GM12878 (cell line): ENCODE data around the gene ABR. TPM values are rescaled to one million over a fixed set of nuclear protein-coding genes. Genes with fewer than 3 reads are reported as not detected.

ENCODE experiments used
- ATF7 ChIP-seq: fragments of 450-650 bp; IDR thresholded peaks from 2 replicates; pipeline ENCODE4 v1.6.1; 2016; ENCODE audit warnings: low read depth, mild to moderate bottlenecking
- BACH1 ChIP-seq: fragments of 450-650 bp; IDR thresholded peaks from 2 replicates; pipeline ENCODE4 v1.6.1; 2017; ENCODE audit warnings: mild to moderate bottlenecking, borderline replicate concordance
- EED ChIP-seq: sonication (generic); IDR thresholded peaks from 2 replicates; pipeline ENCODE4 v1.6.1; 2016; ENCODE audit warnings: antibody characterized with exemption, low read depth
- ETV6 ChIP-seq, 2 experiments: fragments of 450-650 bp in 1 of 2; IDR thresholded peaks in 1 of 2; conservative IDR thresholded peaks in 1 of 2; 2 replicates each; pipeline ENCODE4 v1.6.1; 2014; ENCODE audit warnings: antibody characterized with exemption in 1 of 2, borderline replicate concordance in 1 of 2, low read depth in 1 of 2, mild to moderate bottlenecking in 1 of 2, moderate library complexity in 1 of 2
- FOS ChIP-seq: IDR thresholded peaks from 3 replicates; pipeline ENCODE4 v1.6.1; 2011; ENCODE audit warnings: borderline replicate concordance; ENCODE audit not compliant: insufficient read length; ENCODE audit errors: extremely low read depth
- HCFC1 ChIP-seq: fragments of 150-350 bp; IDR thresholded peaks from 2 replicates; pipeline ENCODE4 v1.6.1; 2014; ENCODE audit warnings: low read length
- MXI1 ChIP-seq: fragments of 150-350 bp; IDR thresholded peaks from 2 replicates; pipeline ENCODE4 v1.6.1; 2011; ENCODE audit warnings: low read depth, mild to moderate bottlenecking, inconsistent platforms, low read length, improper control_type of control experiment
- NR2C2 ChIP-seq: IDR thresholded peaks from 2 replicates; pipeline ENCODE4 v1.6.1; 2011; ENCODE audit warnings: borderline replicate concordance, low read depth; ENCODE audit not compliant: control insufficient read depth, insufficient read length
- POLR2A ChIP-seq: IDR thresholded peaks from 2 replicates; pipeline ENCODE4 v1.6.1; 2011; ENCODE audit warnings: low read depth, mild to moderate bottlenecking, low read length
- POU2F2 ChIP-seq: IDR thresholded peaks from 3 replicates; pipeline ENCODE4 v1.6.1; 2011; ENCODE audit warnings: low read depth, mild to moderate bottlenecking, low read length, borderline replicate concordance
- SREBF1 ChIP-seq: IDR thresholded peaks from 2 replicates; pipeline ENCODE4 v1.6.1; 2012; ENCODE audit warnings: mild to moderate bottlenecking, low read length
- SUZ12 ChIP-seq: fragments of 200-600 bp; sonication (generic); IDR thresholded peaks from one replicate; pipeline ENCODE4 v1.6.1; 2018; ENCODE audit warnings: antibody characterized with exemption, mild to moderate bottlenecking; ENCODE audit not compliant: unreplicated experiment
- TAF1 ChIP-seq: IDR thresholded peaks from 2 replicates; pipeline ENCODE4 v1.6.1; 2011; ENCODE audit warnings: mild to moderate bottlenecking, low read depth, low read length, borderline replicate concordance
- TCF3 ChIP-seq: IDR thresholded peaks from 2 replicates; pipeline ENCODE4 v1.6.1; 2012; ENCODE audit warnings: low read depth, mild to moderate bottlenecking, low read length, borderline replicate concordance; ENCODE audit not compliant: insufficient read depth
- ZNF207 ChIP-seq: fragments of 450-650 bp; IDR thresholded peaks from 2 replicates; pipeline ENCODE4 v1.6.1; 2014; ENCODE audit warnings: antibody characterized with exemption, mild to moderate bottlenecking, borderline replicate concordance
- ZNF274 ChIP-seq: IDR thresholded peaks from one replicate; pipeline ENCODE4 v1.8.0; 2011; ENCODE audit not compliant: insufficient read length, insufficient read depth
- polyA plus RNA-seq, 11 experiments: library from polyadenylated mRNA; depleted of rRNA in 4 of 11; unstranded in 6 of 11; stranded (reverse) in 5 of 11; fragments of >200 nt; fragmentation: Nextera tagmentation in 4 of 11; fragmentation: Illumina TruSeq in 1 of 11; extraction: Ambion mirVana in 4 of 11; extraction: Trizol in 1 of 11; gene quantifications; 1 replicate in 1 of 11; 2 replicates in 10 of 11; pipeline versions ENCODE4 v1.2.1 to v1.2.3, GENCODE V29; 2011 to 2016; ENCODE audit warnings: inconsistent platforms in 2 of 11, missing spikeins in 2 of 11, low read depth in 1 of 11
- total RNA-seq, 4 experiments: library from RNA; depleted of rRNA in 3 of 4; stranded (reverse); fragments of >200 nt in 3 of 4; fragmentation: Illumina TruSeq in 1 of 4; extraction: Trizol in 1 of 4; gene quantifications; 2 replicates each; pipeline versions ENCODE4 v1.2.1 to v1.2.3, GENCODE V29; 2013 to 2021
- TF ChIP-seq, protein P1 (sequence below): fragments of 450-650 bp; IDR thresholded peaks from 2 replicates; pipeline ENCODE4 v1.6.1; 2016; ENCODE audit warnings: mild to moderate bottlenecking
- TF ChIP-seq, protein P2 (sequence below): IDR thresholded peaks from 2 replicates; pipeline ENCODE4 v1.6.1; 2012; ENCODE audit warnings: low read depth, low read length, improper control_type of control experiment
- TF ChIP-seq, protein P3 (sequence below): fragments of 450-650 bp; IDR thresholded peaks from 2 replicates; pipeline ENCODE4 v1.6.1; 2016; ENCODE audit warnings: mild to moderate bottlenecking, moderate library complexity, borderline replicate concordance
- TF ChIP-seq, protein P4 (sequence below): fragments of 450-650 bp; IDR thresholded peaks from 2 replicates; pipeline ENCODE4 v1.6.1; 2017; ENCODE audit warnings: low read depth, mild to moderate bottlenecking, moderate library complexity
- TF ChIP-seq, protein P5 (sequence below): fragments of 450-650 bp; conservative IDR thresholded peaks from 2 replicates; pipeline ENCODE4 v1.6.1; 2017; ENCODE audit warnings: mild to moderate bottlenecking, moderate library complexity

The ABR gene
- total and polyA plus RNA-seq, 10 of the 15 experiments (the other 5 are each of a cell fraction or from before 2014, with no cell fraction given), result 1.4 to 112 (median 30.0) TPM

DNA sequence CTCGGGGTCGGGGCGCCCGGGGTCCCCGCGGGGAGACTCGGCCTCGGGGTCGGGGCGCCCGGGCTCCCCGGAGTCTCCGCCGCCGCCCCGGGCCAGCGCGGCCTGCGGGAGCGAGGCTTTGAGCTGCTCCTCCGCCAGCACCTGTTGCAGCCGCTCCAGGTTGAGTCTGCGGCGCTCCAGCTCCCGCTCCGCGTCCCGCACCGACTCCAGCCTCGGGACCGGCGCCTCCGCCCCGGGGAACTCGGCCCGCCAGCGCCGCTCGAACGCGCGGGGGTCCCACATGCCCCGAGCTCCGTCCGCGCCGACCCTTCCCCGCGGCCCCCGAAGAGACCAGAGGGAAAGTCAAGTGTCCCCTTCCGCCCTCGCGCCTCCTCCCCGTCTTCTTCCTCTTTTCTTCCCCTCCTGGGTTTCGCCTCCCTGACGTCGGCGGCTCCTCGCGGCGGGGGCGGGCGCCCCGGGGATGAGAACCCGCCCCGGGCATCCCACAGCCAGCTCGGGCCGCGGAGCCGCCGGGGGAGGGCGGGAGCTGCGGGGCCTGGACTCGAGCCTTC is 49.6 kb upstream of the ABR start (continued):
- no peak for TF ChIP-seq FOS
- peak; percentile 62; the same call in 1 of the 2 replicates for TF ChIP-seq TCF3
- peak; percentile 30; the same call in 1 of the 2 replicates for TF ChIP-seq EED
- no peak for TF ChIP-seq HCFC1
- peak; percentile 74; the same call in 1 of the 2 replicates for TF ChIP-seq BACH1
- peak in 1 of 2 experiments; percentile 29; a peak in 1 of 4 replicates for TF ChIP-seq ETV6 (conservative IDR thresholded peaks at IDR 0.05 in 1 of 2, IDR thresholded peaks at IDR 0.05 in 1 of 2; ENCODE audit: borderline replicate concordance in 1 of 2, low read depth in 1 of 2)
- TF ChIP-seq MXI1, result peak; percentile 47; the same call in 1 of the 2 replicates
- TF ChIP-seq, protein P1, sequence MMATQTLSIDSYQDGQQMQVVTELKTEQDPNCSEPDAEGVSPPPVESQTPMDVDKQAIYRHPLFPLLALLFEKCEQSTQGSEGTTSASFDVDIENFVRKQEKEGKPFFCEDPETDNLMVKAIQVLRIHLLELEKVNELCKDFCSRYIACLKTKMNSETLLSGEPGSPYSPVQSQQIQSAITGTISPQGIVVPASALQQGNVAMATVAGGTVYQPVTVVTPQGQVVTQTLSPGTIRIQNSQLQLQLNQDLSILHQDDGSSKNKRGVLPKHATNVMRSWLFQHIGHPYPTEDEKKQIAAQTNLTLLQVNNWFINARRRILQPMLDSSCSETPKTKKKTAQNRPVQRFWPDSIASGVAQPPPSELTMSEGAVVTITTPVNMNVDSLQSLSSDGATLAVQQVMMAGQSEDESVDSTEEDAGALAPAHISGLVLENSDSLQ, result no peak
- TF ChIP-seq SUZ12, result no peak
- TF ChIP-seq NR2C2, result no peak
- TF ChIP-seq ZNF207, result 0 out of 2 replicates have a peak, but pooled peaks have one; percentile 35
- TF ChIP-seq ZNF274, result no peak
- TF ChIP-seq, protein P2, sequence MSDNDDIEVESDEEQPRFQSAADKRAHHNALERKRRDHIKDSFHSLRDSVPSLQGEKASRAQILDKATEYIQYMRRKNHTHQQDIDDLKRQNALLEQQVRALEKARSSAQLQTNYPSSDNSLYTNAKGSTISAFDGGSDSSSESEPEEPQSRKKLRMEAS, result 0 out of 2 replicates have a peak, but pooled peaks have one; percentile 21
- no peak for TF ChIP-seq ATF7
- TF ChIP-seq SREBF1, result no peak
- TF ChIP-seq POLR2A, result peak; percentile 90
- TF ChIP-seq, protein P3, sequence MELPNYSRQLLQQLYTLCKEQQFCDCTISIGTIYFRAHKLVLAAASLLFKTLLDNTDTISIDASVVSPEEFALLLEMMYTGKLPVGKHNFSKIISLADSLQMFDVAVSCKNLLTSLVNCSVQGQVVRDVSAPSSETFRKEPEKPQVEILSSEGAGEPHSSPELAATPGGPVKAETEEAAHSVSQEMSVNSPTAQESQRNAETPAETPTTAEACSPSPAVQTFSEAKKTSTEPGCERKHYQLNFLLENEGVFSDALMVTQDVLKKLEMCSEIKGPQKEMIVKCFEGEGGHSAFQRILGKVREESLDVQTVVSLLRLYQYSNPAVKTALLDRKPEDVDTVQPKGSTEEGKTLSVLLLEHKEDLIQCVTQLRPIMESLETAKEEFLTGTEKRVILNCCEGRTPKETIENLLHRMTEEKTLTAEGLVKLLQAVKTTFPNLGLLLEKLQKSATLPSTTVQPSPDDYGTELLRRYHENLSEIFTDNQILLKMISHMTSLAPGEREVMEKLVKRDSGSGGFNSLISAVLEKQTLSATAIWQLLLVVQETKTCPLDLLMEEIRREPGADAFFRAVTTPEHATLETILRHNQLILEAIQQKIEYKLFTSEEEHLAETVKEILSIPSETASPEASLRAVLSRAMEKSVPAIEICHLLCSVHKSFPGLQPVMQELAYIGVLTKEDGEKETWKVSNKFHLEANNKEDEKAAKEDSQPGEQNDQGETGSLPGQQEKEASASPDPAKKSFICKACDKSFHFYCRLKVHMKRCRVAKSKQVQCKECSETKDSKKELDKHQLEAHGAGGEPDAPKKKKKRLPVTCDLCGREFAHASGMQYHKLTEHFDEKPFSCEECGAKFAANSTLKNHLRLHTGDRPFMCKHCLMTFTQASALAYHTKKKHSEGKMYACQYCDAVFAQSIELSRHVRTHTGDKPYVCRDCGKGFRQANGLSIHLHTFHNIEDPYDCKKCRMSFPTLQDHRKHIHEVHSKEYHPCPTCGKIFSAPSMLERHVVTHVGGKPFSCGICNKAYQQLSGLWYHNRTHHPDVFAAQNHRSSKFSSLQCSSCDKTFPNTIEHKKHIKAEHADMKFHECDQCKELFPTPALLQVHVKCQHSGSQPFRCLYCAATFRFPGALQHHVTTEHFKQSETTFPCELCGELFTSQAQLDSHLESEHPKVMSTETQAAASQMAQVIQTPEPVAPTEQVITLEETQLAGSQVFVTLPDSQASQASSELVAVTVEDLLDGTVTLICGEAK, result no peak
- TF ChIP-seq TAF1, result peak; percentile 55; the same call in 1 of the 2 replicates
- peak; percentile 48; the same call in 1 of the 3 replicates for TF ChIP-seq POU2F2
- TF ChIP-seq, protein P4, sequence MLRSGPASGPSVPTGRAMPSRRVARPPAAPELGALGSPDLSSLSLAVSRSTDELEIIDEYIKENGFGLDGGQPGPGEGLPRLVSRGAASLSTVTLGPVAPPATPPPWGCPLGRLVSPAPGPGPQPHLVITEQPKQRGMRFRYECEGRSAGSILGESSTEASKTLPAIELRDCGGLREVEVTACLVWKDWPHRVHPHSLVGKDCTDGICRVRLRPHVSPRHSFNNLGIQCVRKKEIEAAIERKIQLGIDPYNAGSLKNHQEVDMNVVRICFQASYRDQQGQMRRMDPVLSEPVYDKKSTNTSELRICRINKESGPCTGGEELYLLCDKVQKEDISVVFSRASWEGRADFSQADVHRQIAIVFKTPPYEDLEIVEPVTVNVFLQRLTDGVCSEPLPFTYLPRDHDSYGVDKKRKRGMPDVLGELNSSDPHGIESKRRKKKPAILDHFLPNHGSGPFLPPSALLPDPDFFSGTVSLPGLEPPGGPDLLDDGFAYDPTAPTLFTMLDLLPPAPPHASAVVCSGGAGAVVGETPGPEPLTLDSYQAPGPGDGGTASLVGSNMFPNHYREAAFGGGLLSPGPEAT, result no peak
- TF ChIP-seq, protein P5, sequence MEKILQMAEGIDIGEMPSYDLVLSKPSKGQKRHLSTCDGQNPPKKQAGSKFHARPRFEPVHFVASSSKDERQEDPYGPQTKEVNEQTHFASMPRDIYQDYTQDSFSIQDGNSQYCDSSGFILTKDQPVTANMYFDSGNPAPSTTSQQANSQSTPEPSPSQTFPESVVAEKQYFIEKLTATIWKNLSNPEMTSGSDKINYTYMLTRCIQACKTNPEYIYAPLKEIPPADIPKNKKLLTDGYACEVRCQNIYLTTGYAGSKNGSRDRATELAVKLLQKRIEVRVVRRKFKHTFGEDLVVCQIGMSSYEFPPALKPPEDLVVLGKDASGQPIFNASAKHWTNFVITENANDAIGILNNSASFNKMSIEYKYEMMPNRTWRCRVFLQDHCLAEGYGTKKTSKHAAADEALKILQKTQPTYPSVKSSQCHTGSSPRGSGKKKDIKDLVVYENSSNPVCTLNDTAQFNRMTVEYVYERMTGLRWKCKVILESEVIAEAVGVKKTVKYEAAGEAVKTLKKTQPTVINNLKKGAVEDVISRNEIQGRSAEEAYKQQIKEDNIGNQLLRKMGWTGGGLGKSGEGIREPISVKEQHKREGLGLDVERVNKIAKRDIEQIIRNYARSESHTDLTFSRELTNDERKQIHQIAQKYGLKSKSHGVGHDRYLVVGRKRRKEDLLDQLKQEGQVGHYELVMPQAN, result peak; percentile 82
